H9 (cell line): ENCODE measurements around the gene EPB41L4B. TPM values are rescaled to one million over a fixed set of nuclear protein-coding genes. Genes with fewer than 3 reads are reported as not detected.

Experiments used
- DNase-seq: peaks from one replicate; pipeline ENCODE4 v3.0.0-alpha.2; 2017
- H2AFZ ChIP-seq: one replicate; pipeline ENCODE4 v1.6.1; 2013; ENCODE audit warnings: mild to moderate bottlenecking, low read length, control low read depth, moderate library complexity
- H2AK5ac ChIP-seq: 2 replicates; pipeline ENCODE4 v1.6.1; 2013; ENCODE audit warnings: low read length, control low read depth, mixed read lengths; ENCODE audit not compliant: insufficient read length
- H2BK120ac ChIP-seq: one replicate; pipeline ENCODE4 v1.6.1; 2013; ENCODE audit warnings: low read depth, mild to moderate bottlenecking, low read length, control low read depth, inconsistent platforms; ENCODE audit not compliant: poor library complexity, severe bottlenecking
- H2BK12ac ChIP-seq: 2 replicates; pipeline ENCODE4 v1.6.1; 2013; ENCODE audit warnings: low read length, control low read depth, mixed read lengths, low read depth; ENCODE audit not compliant: insufficient read length
- H2BK15ac ChIP-seq: 2 replicates; pipeline ENCODE4 v1.6.1; 2013; ENCODE audit warnings: low read depth, low read length, control low read depth
- H2BK20ac ChIP-seq: one replicate; pipeline ENCODE4 v1.6.1; 2013; ENCODE audit warnings: low read depth, mild to moderate bottlenecking, low read length, control low read depth, inconsistent platforms; ENCODE audit not compliant: poor library complexity, severe bottlenecking
- H2BK5ac ChIP-seq: 2 replicates; pipeline ENCODE4 v1.6.1; 2013; ENCODE audit warnings: low read length, control low read depth, mixed read lengths; ENCODE audit not compliant: insufficient read length
- H3K14ac ChIP-seq: 2 replicates; pipeline ENCODE4 v1.6.1; 2013; ENCODE audit warnings: low read length, control low read depth; ENCODE audit not compliant: insufficient read depth
- H3K18ac ChIP-seq: 2 replicates; pipeline ENCODE4 v1.6.1; 2013; ENCODE audit warnings: low read depth, mild to moderate bottlenecking, mixed read lengths, low read length, control low read depth; ENCODE audit not compliant: insufficient read length
- H3K23ac ChIP-seq: 2 replicates; pipeline ENCODE4 v1.6.1; 2013; ENCODE audit warnings: low read length, control low read depth, mixed read lengths, low read depth; ENCODE audit not compliant: insufficient read length
- H3K23me2 ChIP-seq: 2 replicates; pipeline ENCODE4 v1.6.1; 2013; ENCODE audit warnings: low read depth, mild to moderate bottlenecking, mixed read lengths, low read length, control low read depth; ENCODE audit not compliant: insufficient read length, poor library complexity, severe bottlenecking
- H3K27ac ChIP-seq: 2 replicates; pipeline ENCODE4 v1.5.1; 2013; ENCODE audit warnings: low read length, control low read depth, mixed read lengths, low read depth; ENCODE audit not compliant: insufficient read length
- H3K27me3 ChIP-seq: 2 replicates; pipeline ENCODE4 v1.6.1; 2013; ENCODE audit warnings: low read length, control low read depth, inconsistent platforms; ENCODE audit not compliant: insufficient read depth
- H3K4ac ChIP-seq: 2 replicates; pipeline ENCODE4 v1.6.1; 2013; ENCODE audit warnings: low read depth, mild to moderate bottlenecking, control low read depth, inconsistent platforms, low read length, moderate library complexity
- H3K4me1 ChIP-seq: 2 replicates; pipeline ENCODE4 v1.6.1; 2013; ENCODE audit warnings: low read length, control low read depth, inconsistent platforms; ENCODE audit not compliant: insufficient read depth
- H3K4me2 ChIP-seq: 2 replicates; pipeline ENCODE4 v1.6.1; 2013; ENCODE audit warnings: low read length, control low read depth, mixed read lengths; ENCODE audit not compliant: insufficient read length, insufficient read depth
- H3K56ac ChIP-seq: 2 replicates; pipeline ENCODE4 v1.6.1; 2013; ENCODE audit warnings: low read depth, mild to moderate bottlenecking, mixed read lengths, low read length, control low read depth; ENCODE audit not compliant: insufficient read length
- H3K79me1 ChIP-seq: 2 replicates; pipeline ENCODE4 v1.6.1; 2013; ENCODE audit warnings: low read depth, mild to moderate bottlenecking, moderate library complexity, low read length, control low read depth, inconsistent platforms; ENCODE audit not compliant: insufficient read depth, poor library complexity, severe bottlenecking
- H3K79me2 ChIP-seq: 2 replicates; pipeline ENCODE4 v1.6.1; 2013; ENCODE audit warnings: low read length, control low read depth, inconsistent platforms; ENCODE audit not compliant: insufficient read depth
- H3K9ac ChIP-seq: 2 replicates; pipeline ENCODE4 v1.6.1; 2013; ENCODE audit warnings: low read length, control low read depth, mixed read lengths; ENCODE audit not compliant: insufficient read length; ENCODE audit errors: extremely low read depth
- H3K9me3 ChIP-seq: one replicate; pipeline ENCODE4 v1.6.1; 2013; ENCODE audit warnings: low read depth, low read length, inconsistent platforms; ENCODE audit not compliant: control insufficient read depth
- H3T11ph ChIP-seq: one replicate; pipeline ENCODE4 v1.6.1; 2013; ENCODE audit warnings: mild to moderate bottlenecking, low read length, control low read depth, inconsistent platforms
- H4K20me1 ChIP-seq: one replicate; pipeline ENCODE4 v1.6.1; 2013; ENCODE audit not compliant: control insufficient read depth, insufficient read length, insufficient read depth
- H4K5ac ChIP-seq: 2 replicates; pipeline ENCODE4 v1.6.1; 2013; ENCODE audit warnings: low read depth, mild to moderate bottlenecking, mixed read lengths, low read length, control low read depth; ENCODE audit not compliant: insufficient read length
- H4K8ac ChIP-seq: replicated peaks from 2 replicates; pipeline ENCODE4 v1.6.1; 2013; ENCODE audit warnings: low read length, control low read depth, mixed read lengths, low read depth; ENCODE audit not compliant: insufficient read length
- H4K91ac ChIP-seq: 2 replicates; pipeline ENCODE4 v1.6.1; 2013; ENCODE audit warnings: low read depth, mild to moderate bottlenecking, moderate library complexity, mixed read lengths, low read length, control low read depth; ENCODE audit not compliant: insufficient read length
- H3K27ac Mint-ChIP-seq, 3 experiments: 2 replicates in 2 of 3; 3 replicates in 1 of 3; pipeline ENCODE4 v1.8.0; 2020 to 2021; ENCODE audit warnings: mixed read lengths in 3 of 3, mild to moderate bottlenecking in 1 of 3, moderate library complexity in 1 of 3
- H3K27me3 Mint-ChIP-seq: 2 replicates; pipeline ENCODE4 v1.8.0; 2021; ENCODE audit warnings: low read depth, mild to moderate bottlenecking, moderate library complexity, mixed read lengths
- H3K36me3 Mint-ChIP-seq, 3 experiments: 2 replicates in 2 of 3; 3 replicates in 1 of 3; pipeline ENCODE4 v1.8.0; 2020 to 2021; ENCODE audit warnings: low read depth in 3 of 3, mixed read lengths in 3 of 3; ENCODE audit not compliant: insufficient read depth in 1 of 3
- H3K4me1 Mint-ChIP-seq, 2 experiments: 2 replicates each; pipeline ENCODE4 v1.8.0; 2020; ENCODE audit warnings: mixed read lengths in 2 of 2
- H3K4me3 Mint-ChIP-seq, 2 experiments: 2 replicates in 1 of 2; 3 replicates in 1 of 2; pipeline ENCODE4 v1.8.0; 2020 to 2021; ENCODE audit warnings: mild to moderate bottlenecking in 2 of 2, mixed read lengths in 2 of 2, moderate library complexity in 1 of 2
- H3K9me3 Mint-ChIP-seq, 2 experiments: 2 replicates in 1 of 2; 3 replicates in 1 of 2; pipeline ENCODE4 v1.8.0; 2020; ENCODE audit warnings: mild to moderate bottlenecking in 2 of 2, mixed read lengths in 2 of 2, moderate library complexity in 1 of 2
- WGBS: extraction: QIAGEN DNeasy Blood & Tissue Kit; methylation state at CpG from one replicate; pipeline ENCODE4 v1.1.7; 2013; ENCODE audit warnings: missing lambda C conversion rate, low lambda C conversion rate, mixed read lengths; ENCODE audit not compliant: insufficient read length; ENCODE audit errors: extremely low coverage; 5-methylcytosine and 5-hydroxymethylcytosine counted together
- total RNA-seq: library from RNA; stranded (reverse); gene quantifications from 2 replicates; pipeline ENCODE4 v1.2.1, GENCODE V29; 2021
- TF ChIP-seq, protein P1 (sequence below): fragments of 200-600 bp; sonication (generic); conservative IDR thresholded peaks from 3 replicates; pipeline ENCODE4 v1.8.0; 2021; ENCODE audit warnings: antibody characterized with exemption, mild to moderate bottlenecking

The EPB41L4B gene
- total RNA-seq, 1 experiment from 2014 or later, result 18.9 TPM

DNA sequence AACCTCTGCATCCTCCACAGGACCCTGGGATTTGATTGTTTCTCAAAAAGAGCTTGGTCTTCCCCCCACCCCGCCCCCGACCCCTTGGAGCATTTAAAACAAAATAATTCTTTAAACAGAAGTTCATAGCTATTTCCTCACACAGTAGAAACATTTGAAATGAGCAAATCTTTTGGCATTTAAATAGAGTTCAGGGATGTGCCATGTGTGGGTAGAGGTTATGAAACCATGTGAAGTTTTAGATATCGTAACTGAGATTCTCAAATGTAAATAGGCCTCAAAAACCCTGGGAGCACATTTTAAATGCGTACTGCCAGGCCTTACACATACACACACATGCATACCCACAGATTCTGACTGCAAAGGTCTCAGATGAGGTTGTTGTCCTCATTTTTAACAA is 66.5 kb downstream of the EPB41L4B start:
- H3K9me3 Mint-ChIP-seq, result no peaks in the 10 kb centered on the region
- H3K27ac ChIP-seq, result no peak overlapping the region

More for the DNA sequence above, 66.5 kb downstream of the EPB41L4B start:
- Histone ChIP-seq H4K5ac (no peak overlapping the region), H3K9ac (no peak overlapping the region), H3T11ph (no peak overlapping the region), H2BK5ac (no peak overlapping the region), H3K4me2 (no peak overlapping the region), H2BK120ac (no peak overlapping the region), H4K91ac (no peak overlapping the region), H2BK15ac (no peak overlapping the region), H4K8ac (no peak overlapping the region), H3K79me1 (no peaks in the 10 kb centered on the region), H3K4ac (no peak overlapping the region), H4K20me1 (no peaks in the 10 kb centered on the region), H3K14ac (no peak overlapping the region), H3K4me1 (peaks cover 5% of the 10 kb centered on the region; the same call in 1 of the 2 replicates), H3K18ac (no peak overlapping the region), H2BK20ac (no peak overlapping the region), H3K27me3 (no peaks in the 10 kb centered on the region), H3K9me3 (no peaks in the 10 kb centered on the region), H2AK5ac (no peak overlapping the region), H2AFZ (no peak overlapping the region), H2BK12ac (no peak overlapping the region), H3K23me2 (no peaks in the 10 kb centered on the region), H3K56ac (no peak overlapping the region), H3K23ac (no peak overlapping the region), H3K79me2 (no peaks in the 10 kb centered on the region)
- H3K4me3 Mint-ChIP-seq, result no peak overlapping the region
- no peak for DNase-seq
- peaks cover 40 to 47% of the 10 kb centered on the region in 2 experiments for H3K4me1 Mint-ChIP-seq
- peak overlapping the region in 1 of 3 experiments; percentile 76; a peak in 2 of 7 replicates for H3K27ac Mint-ChIP-seq
- H3K36me3 Mint-ChIP-seq, result peaks cover 10 to 59% (median 34%) of the 10 kb centered on the region in 3 experiments; a peak in 6 of 7 replicates
- TF ChIP-seq, protein P1, sequence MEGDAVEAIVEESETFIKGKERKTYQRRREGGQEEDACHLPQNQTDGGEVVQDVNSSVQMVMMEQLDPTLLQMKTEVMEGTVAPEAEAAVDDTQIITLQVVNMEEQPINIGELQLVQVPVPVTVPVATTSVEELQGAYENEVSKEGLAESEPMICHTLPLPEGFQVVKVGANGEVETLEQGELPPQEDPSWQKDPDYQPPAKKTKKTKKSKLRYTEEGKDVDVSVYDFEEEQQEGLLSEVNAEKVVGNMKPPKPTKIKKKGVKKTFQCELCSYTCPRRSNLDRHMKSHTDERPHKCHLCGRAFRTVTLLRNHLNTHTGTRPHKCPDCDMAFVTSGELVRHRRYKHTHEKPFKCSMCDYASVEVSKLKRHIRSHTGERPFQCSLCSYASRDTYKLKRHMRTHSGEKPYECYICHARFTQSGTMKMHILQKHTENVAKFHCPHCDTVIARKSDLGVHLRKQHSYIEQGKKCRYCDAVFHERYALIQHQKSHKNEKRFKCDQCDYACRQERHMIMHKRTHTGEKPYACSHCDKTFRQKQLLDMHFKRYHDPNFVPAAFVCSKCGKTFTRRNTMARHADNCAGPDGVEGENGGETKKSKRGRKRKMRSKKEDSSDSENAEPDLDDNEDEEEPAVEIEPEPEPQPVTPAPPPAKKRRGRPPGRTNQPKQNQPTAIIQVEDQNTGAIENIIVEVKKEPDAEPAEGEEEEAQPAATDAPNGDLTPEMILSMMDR, result no peak
- WGBS, result no CpG with 5 or more reads among the region's 4 CpGs
- H3K27me3 Mint-ChIP-seq, result no peaks in the 10 kb centered on the region
